Suprapubic skin (tissue), 4 donors: ENCODE measurements around the gene TCP11L2. TPM values are rescaled to one million over a fixed set of nuclear protein-coding genes. Genes with fewer than 3 reads are reported as not detected.
"Not testable (repeated sequence)": the region's sequence is repeated elsewhere in the genome, so short reads cannot be mapped to it uniquely, and the experiment has no call there.

Source experiments
- DNase-seq, 2 donors: peaks; one replicate each; pipeline ENCODE4 v3.0.0-alpha.2; 2019; ENCODE audit warnings: low spot score in 2 of 2
- H3K27ac ChIP-seq: fragments of 200-600 bp; sonication (generic); one replicate; pipeline ENCODE4 v1.5.1; 2019
- H3K27me3 ChIP-seq: fragments of 200-600 bp; sonication (generic); one replicate; pipeline ENCODE4 v1.5.1; 2019
- H3K36me3 ChIP-seq: fragments of 200-600 bp; sonication (generic); one replicate; pipeline ENCODE4 v1.5.1; 2019
- H3K4me1 ChIP-seq: fragments of 200-600 bp; sonication (generic); one replicate; pipeline ENCODE4 v1.5.1; 2019
- H3K4me3 ChIP-seq: fragments of 200-600 bp; sonication (generic); one replicate; pipeline ENCODE4 v1.5.1; 2019; ENCODE audit warnings: mild to moderate bottlenecking
- H3K9me3 ChIP-seq: fragments of 200-600 bp; sonication (generic); one replicate; pipeline ENCODE4 v1.5.1; 2019
- CTCF ChIP-seq, 2 donors: fragments of 200-600 bp in 1 of 2; fragments of 450-650 bp in 1 of 2; sonication (generic) in 1 of 2; IDR thresholded peaks; one replicate each; pipeline ENCODE4 v1.5.1; 2016 to 2019; ENCODE audit warnings: antibody characterized with exemption in 2 of 2, mild to moderate bottlenecking in 1 of 2, moderate library complexity in 1 of 2
- EP300 ChIP-seq: sonication (generic); formaldehyde crosslinking; IDR thresholded peaks from one replicate; pipeline ENCODE4 v1.6.1; 2017; ENCODE audit warnings: antibody characterized with exemption
- POLR2A ChIP-seq, 2 donors: fragments of 450-650 bp; IDR thresholded peaks; one replicate each; pipeline ENCODE4 v1.6.1; 2017; ENCODE audit warnings: antibody characterized with exemption in 2 of 2, mild to moderate bottlenecking in 2 of 2, moderate library complexity in 2 of 2
- POLR2AphosphoS5 ChIP-seq, 3 donors: sonication (generic); formaldehyde crosslinking; IDR thresholded peaks; one replicate each; pipeline ENCODE4 v1.6.1; 2017; ENCODE audit warnings: antibody characterized with exemption in 3 of 3
- WGBS: methylation state at CpG from one replicate; pipeline ENCODE4 v1.1.5; 2018; 5-methylcytosine and 5-hydroxymethylcytosine counted together
- total RNA-seq, 4 donors: library from RNA; depleted of rRNA; stranded (reverse); fragments of >200 nt; gene quantifications; one replicate each; pipeline ENCODE4 v1.1.0, GENCODE V29; 2016

Gene TCP11L2
- total RNA-seq, 4 donors from 2014 or later: 38.1 to 70.6 (median 61.2) TPM

GRCh38 chr12:106310687-106311086 lies 8.2 kb downstream of the TCP11L2 start:
- Histone ChIP-seq H3K27ac (no peak overlapping the region), H3K9me3 (no peaks in the 10 kb centered on the region), H3K36me3 (peaks cover 26% of the 10 kb centered on the region), H3K27me3 (no peaks in the 10 kb centered on the region), H3K4me3 (no peak overlapping the region), H3K4me1 (peaks cover 53% of the 10 kb centered on the region)
- WGBS: 78% methylated on average over 5 of the region's 5 CpGs
- no peak for TF ChIP-seq POLR2A (IDR thresholded peaks at IDR 0.05)
- TF ChIP-seq CTCF (IDR thresholded peaks at IDR 0.05): no peak
- TF ChIP-seq POLR2AphosphoS5 (IDR thresholded peaks at IDR 0.05): no peak
- TF ChIP-seq EP300: no peak
- DNase-seq: no peak

- no peak overlapping the region for H3K27ac ChIP-seq
- peaks cover 30% of the 10 kb centered on the region for H3K36me3 ChIP-seq
- H3K4me1 ChIP-seq: peaks cover 48% of the 10 kb centered on the region
- no peak overlapping the region for H3K4me3 ChIP-seq
- no peaks in the 10 kb centered on the region for H3K9me3 ChIP-seq
- DNase-seq: no peak
- no peaks in the 10 kb centered on the region for H3K27me3 ChIP-seq
- WGBS: 74% methylated on average over 8 of the region's 8 CpGs
- no peak for TF ChIP-seq EP300
Measured at GRCh38 chr12:106311139-106311538, 8.6 kb downstream of the TCP11L2 start.

- DNase-seq, H3K27me3 ChIP-seq, H3K9me3 ChIP-seq, H3K27ac ChIP-seq, H3K4me3 ChIP-seq: not testable (repeated sequence)
- 92% methylated on average over 4 of the region's 4 CpGs for WGBS
- Histone ChIP-seq H3K36me3 (peaks cover 48% of the 10 kb centered on the region), H3K4me1 (peaks cover 26% of the 10 kb centered on the region)
Measured at GRCh38 chr12:106313413-106313812, 10.9 kb downstream of the TCP11L2 start.

GRCh38 chr12:106315523-106315922 lies 13.0 kb downstream of the TCP11L2 start:
- no peak for TF ChIP-seq EP300
- no peak for TF ChIP-seq CTCF (IDR thresholded peaks at IDR 0.05)
- no peak for TF ChIP-seq POLR2AphosphoS5 (IDR thresholded peaks at IDR 0.05)
- no peak for TF ChIP-seq POLR2A (IDR thresholded peaks at IDR 0.05)
- H3K27me3 ChIP-seq: no peaks in the 10 kb centered on the region
- H3K4me3 ChIP-seq: no peak overlapping the region
- H3K9me3 ChIP-seq: no peaks in the 10 kb centered on the region
- 87% methylated on average over 4 of the region's 4 CpGs for WGBS
- DNase-seq: no peak
- peaks cover 66% of the 10 kb centered on the region for H3K36me3 ChIP-seq
- no peak overlapping the region for H3K27ac ChIP-seq
- peaks cover 10% of the 10 kb centered on the region for H3K4me1 ChIP-seq

GRCh38 chr12:106317406-106318082 lies 15.0 kb downstream of the TCP11L2 start:
- H3K4me3 ChIP-seq: no peak overlapping the region
- WGBS: 89% methylated on average over 6 of the region's 6 CpGs
- no peak overlapping the region for H3K27ac ChIP-seq
- no peak for DNase-seq
- H3K9me3 ChIP-seq: no peaks in the 10 kb centered on the region
- TF ChIP-seq POLR2AphosphoS5 (IDR thresholded peaks at IDR 0.05) (no peak), CTCF (IDR thresholded peaks at IDR 0.05) (no peak), EP300 (no peak), POLR2A (IDR thresholded peaks at IDR 0.05) (no peak)
- no peaks in the 10 kb centered on the region for H3K4me1 ChIP-seq
- H3K36me3 ChIP-seq: peaks cover 83% of the 10 kb centered on the region
- H3K27me3 ChIP-seq: no peaks in the 10 kb centered on the region

- WGBS: 79% methylated on average over 7 of the region's 7 CpGs
- peaks cover 86% of the 10 kb centered on the region for H3K36me3 ChIP-seq
Measured at GRCh38 chr12:106321139-106321850, 18.8 kb downstream of the TCP11L2 start.

More at GRCh38 chr12:106321139-106321850, 18.8 kb downstream of the TCP11L2 start:
- no peaks in the 10 kb centered on the region for H3K4me1 ChIP-seq
- TF ChIP-seq POLR2A (IDR thresholded peaks at IDR 0.05): no peak
- TF ChIP-seq CTCF (IDR thresholded peaks at IDR 0.05): no peak
- no peak for TF ChIP-seq POLR2AphosphoS5 (IDR thresholded peaks at IDR 0.05)
- TF ChIP-seq EP300: no peak
- no peak for DNase-seq
- no peaks in the 10 kb centered on the region for H3K27me3 ChIP-seq
- H3K27ac ChIP-seq: no peak overlapping the region
- H3K4me3 ChIP-seq: no peak overlapping the region
- no peaks in the 10 kb centered on the region for H3K9me3 ChIP-seq
